ENCODE data around the gene RUFY1. TPM values are rescaled to one million over a fixed set of nuclear protein-coding genes. Genes with fewer than 3 reads are reported as not detected.

Gene RUFY1
- total and polyA plus RNA-seq, 9 of the 15 experiments (the other 6 are each of a cell fraction or from before 2014, with no cell fraction given), result 5.0 to 41.7 (median 29.6) TPM

DNA sequence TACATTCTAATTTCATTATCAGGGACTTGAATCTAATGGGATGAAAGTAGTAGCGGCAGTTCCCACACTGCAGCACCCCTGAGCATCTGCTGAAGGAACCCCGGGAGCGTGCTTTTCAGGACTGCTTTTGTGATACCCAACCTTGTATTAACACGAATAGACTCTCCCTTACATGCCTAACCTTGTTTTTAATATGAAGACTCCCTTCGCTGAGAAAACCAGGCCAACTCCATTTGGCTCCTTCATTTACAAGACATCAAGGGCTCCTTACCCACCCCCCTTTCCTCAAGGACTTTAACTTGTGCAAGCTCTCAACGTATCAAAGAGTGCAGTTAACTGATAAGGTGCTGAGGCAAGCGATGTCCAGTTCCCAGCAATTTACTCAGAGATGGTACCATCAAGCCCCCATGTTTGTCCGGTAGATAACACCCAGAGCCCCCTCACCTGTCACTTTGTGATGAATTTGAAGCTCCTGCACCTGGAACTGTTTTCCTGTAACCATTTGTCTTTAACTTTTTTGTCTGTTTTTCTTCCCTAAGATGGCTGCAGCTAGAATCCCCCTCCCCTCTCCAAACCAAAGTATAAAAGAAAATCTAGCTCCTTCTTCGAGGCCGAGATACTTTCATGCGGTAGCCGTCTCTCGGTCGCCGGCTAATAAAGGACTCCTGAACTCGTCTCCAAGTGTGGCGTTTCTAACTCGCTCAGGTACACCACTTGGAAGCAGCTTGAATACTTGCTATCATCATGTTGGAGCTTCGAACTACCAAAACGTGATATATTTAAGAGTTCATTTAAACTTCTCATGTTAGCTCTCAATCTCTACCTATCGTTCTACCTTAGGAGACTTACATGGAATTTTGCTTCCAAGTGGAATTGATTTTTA is 62.5 kb downstream of the RUFY1 start (continued):
- TF ChIP-seq SOX6 (IDR thresholded peaks at IDR 0.05), result peak; percentile 68; the same call in 1 of the 2 replicates
- no peak for TF ChIP-seq CCAR2 (IDR thresholded peaks at IDR 0.05; ENCODE audit: low read depth, low read length)
- no peak for TF ChIP-seq NFATC3 (IDR thresholded peaks at IDR 0.05)
- peak; percentile 83 for TF ChIP-seq PML (IDR thresholded peaks at IDR 0.05; ENCODE audit: low read length)
- TF ChIP-seq ELF2 (CRISPR knock-in tag; IDR thresholded peaks at IDR 0.05), result 0 out of 2 replicates have a peak, but pooled peaks have one; percentile 22
- TF ChIP-seq PHB2 (IDR thresholded peaks at IDR 0.05; ENCODE audit: low read depth), result 0 out of 2 replicates have a peak, but pooled peaks have one; percentile 11
- TF ChIP-seq CREB1 (IDR thresholded peaks at IDR 0.05), result peak; percentile 57; the same call in 1 of the 2 replicates
- TF ChIP-seq CREB1 (CRISPR knock-in tag; IDR thresholded peaks at IDR 0.05), result no peak
- TF ChIP-seq, protein P1, sequence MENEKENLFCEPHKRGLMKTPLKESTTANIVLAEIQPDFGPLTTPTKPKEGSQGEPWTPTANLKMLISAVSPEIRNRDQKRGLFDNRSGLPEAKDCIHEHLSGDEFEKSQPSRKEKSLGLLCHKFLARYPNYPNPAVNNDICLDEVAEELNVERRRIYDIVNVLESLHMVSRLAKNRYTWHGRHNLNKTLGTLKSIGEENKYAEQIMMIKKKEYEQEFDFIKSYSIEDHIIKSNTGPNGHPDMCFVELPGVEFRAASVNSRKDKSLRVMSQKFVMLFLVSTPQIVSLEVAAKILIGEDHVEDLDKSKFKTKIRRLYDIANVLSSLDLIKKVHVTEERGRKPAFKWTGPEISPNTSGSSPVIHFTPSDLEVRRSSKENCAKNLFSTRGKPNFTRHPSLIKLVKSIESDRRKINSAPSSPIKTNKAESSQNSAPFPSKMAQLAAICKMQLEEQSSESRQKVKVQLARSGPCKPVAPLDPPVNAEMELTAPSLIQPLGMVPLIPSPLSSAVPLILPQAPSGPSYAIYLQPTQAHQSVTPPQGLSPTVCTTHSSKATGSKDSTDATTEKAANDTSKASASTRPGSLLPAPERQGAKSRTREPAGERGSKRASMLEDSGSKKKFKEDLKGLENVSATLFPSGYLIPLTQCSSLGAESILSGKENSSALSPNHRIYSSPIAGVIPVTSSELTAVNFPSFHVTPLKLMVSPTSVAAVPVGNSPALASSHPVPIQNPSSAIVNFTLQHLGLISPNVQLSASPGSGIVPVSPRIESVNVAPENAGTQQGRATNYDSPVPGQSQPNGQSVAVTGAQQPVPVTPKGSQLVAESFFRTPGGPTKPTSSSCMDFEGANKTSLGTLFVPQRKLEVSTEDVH (IDR thresholded peaks at IDR 0.05; ENCODE audit: low read depth, partially characterized antibody), result peak; percentile 16
- TF ChIP-seq HNRNPH1 (optimal IDR thresholded peaks at IDR 0.05; ENCODE audit: low read depth, low read length), result no peak
- TF ChIP-seq ARID1B (IDR thresholded peaks at IDR 0.05), result peak; percentile 93
- peak; percentile 51; the same call in 1 of the 2 replicates for TF ChIP-seq NCOA1 (IDR thresholded peaks at IDR 0.05; ENCODE audit: low read depth)
- TF ChIP-seq, protein P2, sequence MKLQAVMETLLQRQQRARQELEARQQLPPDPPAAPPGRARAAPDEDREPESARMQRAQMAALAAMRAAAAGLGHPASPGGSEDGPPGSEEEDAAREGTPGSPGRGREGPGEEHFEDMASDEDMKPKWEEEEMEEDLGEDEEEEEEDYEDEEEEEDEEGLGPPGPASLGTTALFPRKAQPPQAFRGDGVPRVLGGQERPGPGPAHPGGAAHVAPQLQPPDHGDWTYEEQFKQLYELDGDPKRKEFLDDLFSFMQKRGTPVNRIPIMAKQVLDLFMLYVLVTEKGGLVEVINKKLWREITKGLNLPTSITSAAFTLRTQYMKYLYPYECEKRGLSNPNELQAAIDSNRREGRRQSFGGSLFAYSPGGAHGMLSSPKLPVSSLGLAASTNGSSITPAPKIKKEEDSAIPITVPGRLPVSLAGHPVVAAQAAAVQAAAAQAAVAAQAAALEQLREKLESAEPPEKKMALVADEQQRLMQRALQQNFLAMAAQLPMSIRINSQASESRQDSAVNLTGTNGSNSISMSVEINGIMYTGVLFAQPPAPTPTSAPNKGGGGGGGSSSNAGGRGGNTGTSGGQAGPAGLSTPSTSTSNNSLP (IDR thresholded peaks at IDR 0.05; ENCODE audit: borderline replicate concordance, low read depth, low read length), result peak; percentile 60; the same call in 1 of the 2 replicates
- peak; percentile 70 for TF ChIP-seq FOXM1 (IDR thresholded peaks at IDR 0.05; ENCODE audit: low read depth)
- no peak for TF ChIP-seq FOXM1 (CRISPR knock-in tag; IDR thresholded peaks at IDR 0.05; ENCODE audit: low read depth)
- TF ChIP-seq SMARCA4 (IDR thresholded peaks at IDR 0.05), result peak; percentile 79; the same call in 1 of the 2 replicates
- peak; percentile 78; the same call in 1 of the 2 replicates for TF ChIP-seq EP300 (IDR thresholded peaks at IDR 0.05; ENCODE audit: low read length)
- TF ChIP-seq, protein P3, sequence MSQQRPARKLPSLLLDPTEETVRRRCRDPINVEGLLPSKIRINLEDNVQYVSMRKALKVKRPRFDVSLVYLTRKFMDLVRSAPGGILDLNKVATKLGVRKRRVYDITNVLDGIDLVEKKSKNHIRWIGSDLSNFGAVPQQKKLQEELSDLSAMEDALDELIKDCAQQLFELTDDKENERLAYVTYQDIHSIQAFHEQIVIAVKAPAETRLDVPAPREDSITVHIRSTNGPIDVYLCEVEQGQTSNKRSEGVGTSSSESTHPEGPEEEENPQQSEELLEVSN (IDR thresholded peaks at IDR 0.05; ENCODE audit: borderline replicate concordance in 1 of 2, extremely low read depth in 1 of 2, insufficient read depth in 1 of 2, insufficient read length in 1 of 2, low read depth in 1 of 2, low read length in 1 of 2, poor library complexity in 1 of 2, severe bottlenecking in 1 of 2), result no peak
